ENCODE results near the gene ASB18. TPM values are rescaled to one million over a fixed set of nuclear protein-coding genes. Genes with fewer than 3 reads are reported as not detected.

The ASB18 gene
- total RNA-seq, result not detected in 2 replicates

GRCh38 chr2:236264256-236264655, at the start of gene ASB18:
Gene ASB18, minus strand, starts transcription at chr2:236264406. Its CDS starts 61 bp downstream, at chr2:236264345.

GRCh38 chr2:236168110-236169080, 95.8 kb downstream of the ASB18 start, which contains the start of gene GBX2:
Gene GBX2, minus strand, starts transcription at chr2:236168386. Its CDS starts 415 bp downstream, at chr2:236167971.

Other genes starting within 250 kb of the ASB18 start
- 0.78 TPM in 1 of 2 replicates, not detected in the other for gene GBX2, start 96.0 kb downstream of the ASB18 start, total RNA-seq